Skeletal muscle satellite cell (primary cell): ENCODE results near the gene SNX24.
"Not testable (repeated sequence)": the region's sequence is repeated elsewhere in the genome, so short reads cannot be mapped to it uniquely, and the experiment has no call there.

ENCODE experiments used
- H3K27me3 ChIP-seq: 2 replicates; pipeline ENCODE4 v1.7.0; 2013; ENCODE audit warnings: low read length; ENCODE audit not compliant: control insufficient read depth, insufficient read depth
- H3K36me3 ChIP-seq: 2 replicates; pipeline ENCODE4 v1.7.0; 2013; ENCODE audit warnings: mild to moderate bottlenecking, control low read depth, low read length; ENCODE audit not compliant: insufficient read depth
- H3K4me1 ChIP-seq: 2 replicates; pipeline ENCODE4 v1.7.0; 2013; ENCODE audit warnings: low read length; ENCODE audit not compliant: control insufficient read depth, insufficient read depth
- H3K4me2 ChIP-seq: 2 replicates; pipeline ENCODE4 v1.7.0; 2013; ENCODE audit warnings: mild to moderate bottlenecking, low read length
- H3K4me3 ChIP-seq: 2 replicates; pipeline ENCODE4 v1.7.0; 2013; ENCODE audit warnings: low read length
- H3K9ac ChIP-seq: 2 replicates; pipeline ENCODE4 v1.7.0; 2013; ENCODE audit warnings: mild to moderate bottlenecking, low read depth, low read length, moderate library complexity
- H3K9me3 ChIP-seq: replicated peaks from 2 replicates; pipeline ENCODE4 v1.7.0; 2013; ENCODE audit warnings: mild to moderate bottlenecking, control low read depth, low read length

The SNX24 gene

GRCh38 chr5:122844910-122845228 lies 544 bp upstream of the SNX24 start:
- Histone ChIP-seq H3K4me1 (peaks cover 23% of the 10 kb centered on the region), H3K36me3 (no peaks in the 10 kb centered on the region), H3K4me2 (peak overlapping the region; percentile 80), H3K27me3 (no peaks in the 10 kb centered on the region), H3K4me3 (peak overlapping the region; percentile 94), H3K9ac (peak overlapping the region; percentile 84), H3K9me3 (no peaks in the 10 kb centered on the region)

GRCh38 chr5:122846051-122846550 lies 688 bp downstream of the SNX24 start:
- no peaks in the 10 kb centered on the region for H3K9me3 ChIP-seq
- H3K36me3 ChIP-seq = no peaks in the 10 kb centered on the region
- H3K27me3 ChIP-seq = no peaks in the 10 kb centered on the region
- H3K4me1 ChIP-seq = peaks cover 23% of the 10 kb centered on the region
- peak overlapping the region; percentile 84 for H3K9ac ChIP-seq
- peak overlapping the region; percentile 94 for H3K4me3 ChIP-seq
- H3K4me2 ChIP-seq = peak overlapping the region; percentile 80

GRCh38 chr5:122847687-122848081 lies 2.3 kb downstream of the SNX24 start:
- Histone ChIP-seq H3K4me2 (no peak overlapping the region), H3K9ac (no peak overlapping the region), H3K27me3 (no peaks in the 10 kb centered on the region), H3K9me3 (no peaks in the 10 kb centered on the region), H3K4me1 (peaks cover 23% of the 10 kb centered on the region), H3K36me3 (no peaks in the 10 kb centered on the region), H3K4me3 (no peak overlapping the region)

GRCh38 chr5:122849771-122850170 lies 4.4 kb downstream of the SNX24 start:
- no peaks in the 10 kb centered on the region for H3K36me3 ChIP-seq
- H3K27me3 ChIP-seq = no peaks in the 10 kb centered on the region
- H3K4me1 ChIP-seq = peaks cover 15% of the 10 kb centered on the region
- no peak overlapping the region for H3K4me3 ChIP-seq
- no peaks in the 10 kb centered on the region for H3K9me3 ChIP-seq
- no peak overlapping the region for H3K9ac ChIP-seq
- H3K4me2 ChIP-seq = no peak overlapping the region

- H3K9me3 ChIP-seq, H3K4me3 ChIP-seq, H3K4me1 ChIP-seq: not testable (repeated sequence)
Observed at GRCh38 chr5:122857538-122857937, 12.1 kb downstream of the SNX24 start.

GRCh38 chr5:122858451-122858850 lies 13.0 kb downstream of the SNX24 start:
- Histone ChIP-seq H3K9ac (no peak overlapping the region), H3K4me3 (no peak overlapping the region), H3K9me3 (no peaks in the 10 kb centered on the region), H3K27me3 (no peaks in the 10 kb centered on the region), H3K36me3 (no peaks in the 10 kb centered on the region), H3K4me1 (peaks cover 6% of the 10 kb centered on the region), H3K4me2 (no peak overlapping the region)

More at GRCh38 chr5:122857538-122857937, 12.1 kb downstream of the SNX24 start:
- not testable (repeated sequence) for H3K9ac ChIP-seq, H3K27me3 ChIP-seq, H3K4me2 ChIP-seq, H3K36me3 ChIP-seq

- Histone ChIP-seq H3K4me3 (no peak overlapping the region), H3K9ac (no peak overlapping the region), H3K4me2 (no peak overlapping the region), H3K27me3 (no peaks in the 10 kb centered on the region), H3K9me3 (no peaks in the 10 kb centered on the region), H3K4me1 (peaks cover 4% of the 10 kb centered on the region), H3K36me3 (no peaks in the 10 kb centered on the region)
Observed at GRCh38 chr5:122863240-122863639, 17.8 kb downstream of the SNX24 start.

- Histone ChIP-seq H3K4me1 (no peaks in the 10 kb centered on the region), H3K36me3 (no peaks in the 10 kb centered on the region), H3K4me3 (no peak overlapping the region), H3K9me3 (no peaks in the 10 kb centered on the region), H3K9ac (no peak overlapping the region), H3K27me3 (no peaks in the 10 kb centered on the region), H3K4me2 (no peak overlapping the region)
Observed at GRCh38 chr5:122863721-122864120, 18.3 kb downstream of the SNX24 start.

GRCh38 chr5:122864400-122864799 lies 19.0 kb downstream of the SNX24 start:
- Histone ChIP-seq H3K36me3 (no peaks in the 10 kb centered on the region), H3K4me1 (no peaks in the 10 kb centered on the region), H3K4me3 (no peak overlapping the region), H3K9ac (no peak overlapping the region), H3K27me3 (no peaks in the 10 kb centered on the region), H3K4me2 (no peak overlapping the region), H3K9me3 (no peaks in the 10 kb centered on the region)

GRCh38 chr5:122864842-122865241 lies 19.4 kb downstream of the SNX24 start:
- Histone ChIP-seq H3K9ac (no peak overlapping the region), H3K4me3 (no peak overlapping the region), H3K4me2 (no peak overlapping the region), H3K27me3 (no peaks in the 10 kb centered on the region), H3K36me3 (no peaks in the 10 kb centered on the region), H3K4me1 (no peaks in the 10 kb centered on the region), H3K9me3 (no peaks in the 10 kb centered on the region)

- Histone ChIP-seq H3K9me3 (no peaks in the 10 kb centered on the region), H3K4me2 (no peak overlapping the region), H3K4me3 (no peak overlapping the region), H3K27me3 (no peaks in the 10 kb centered on the region), H3K9ac (no peak overlapping the region), H3K4me1 (peaks cover 6% of the 10 kb centered on the region), H3K36me3 (no peaks in the 10 kb centered on the region)
Observed at GRCh38 chr5:122870219-122870856, 24.9 kb downstream of the SNX24 start.

- H3K27me3 ChIP-seq = no peaks in the 10 kb centered on the region
- no peak overlapping the region for H3K9ac ChIP-seq
- H3K4me2 ChIP-seq = no peak overlapping the region
- H3K4me1 ChIP-seq = peaks cover 6% of the 10 kb centered on the region
- H3K9me3 ChIP-seq = no peaks in the 10 kb centered on the region
- no peak overlapping the region for H3K4me3 ChIP-seq
- H3K36me3 ChIP-seq = no peaks in the 10 kb centered on the region
Observed at GRCh38 chr5:122871661-122872060, 26.2 kb downstream of the SNX24 start.
